ENCODE data around the gene LAMA3. TPM values are rescaled to one million over a fixed set of nuclear protein-coding genes. Genes with fewer than 3 reads are reported as not detected.
"Not testable (repeated sequence)": the region's sequence is repeated elsewhere in the genome, so short reads cannot be mapped to it uniquely, and the experiment has no call there.

Gene LAMA3
- polyA plus RNA-seq, 1 donor from 2014 or later = not detected

- H3K4me3 Mint-ChIP-seq = no peak overlapping the region
- peaks cover 14% of the 10 kb centered on the region for H3K27me3 Mint-ChIP-seq
- H3K27ac Mint-ChIP-seq = no peak overlapping the region
- H3K9me3 Mint-ChIP-seq = peaks cover 0 to 10% (median 4%) of the 10 kb centered on the region in 3 donors
- peaks cover 1% of the 10 kb centered on the region for H3K36me3 Mint-ChIP-seq
- peaks cover 0 to 4% (median 4%) of the 10 kb centered on the region in 3 donors for H3K4me1 Mint-ChIP-seq
Observed at GRCh38 chr18:23710068-23710527, 20.8 kb downstream of the LAMA3 start.

- no peak overlapping the region for H3K4me3 Mint-ChIP-seq
- no peak overlapping the region for H3K27ac Mint-ChIP-seq
- peaks cover 2 to 9% (median 7%) of the 10 kb centered on the region in 3 donors for H3K4me1 Mint-ChIP-seq
- peaks cover 14% of the 10 kb centered on the region for H3K27me3 Mint-ChIP-seq
- H3K9me3 Mint-ChIP-seq = peaks cover 0 to 10% (median 4%) of the 10 kb centered on the region in 3 donors
- peaks cover 1% of the 10 kb centered on the region for H3K36me3 Mint-ChIP-seq
Observed at GRCh38 chr18:23710946-23711345, 21.7 kb downstream of the LAMA3 start.

- no peak overlapping the region for H3K27ac Mint-ChIP-seq
- peaks cover 0 to 10% (median 4%) of the 10 kb centered on the region in 3 donors for H3K9me3 Mint-ChIP-seq
- H3K4me1 Mint-ChIP-seq = peaks cover 2 to 9% (median 7%) of the 10 kb centered on the region in 3 donors
- H3K36me3 Mint-ChIP-seq = peaks cover 1% of the 10 kb centered on the region
- peaks cover 14% of the 10 kb centered on the region for H3K27me3 Mint-ChIP-seq
- no peak overlapping the region for H3K4me3 Mint-ChIP-seq
Observed at GRCh38 chr18:23711426-23711825, 22.2 kb downstream of the LAMA3 start.

- no peak overlapping the region for H3K4me3 Mint-ChIP-seq
Observed at GRCh38 chr18:23712445-23712844, 23.2 kb downstream of the LAMA3 start.

GRCh38 chr18:23714576-23714975, 25.3 kb downstream of the LAMA3 start:
- no peaks in the 10 kb centered on the region for H3K9me3 Mint-ChIP-seq
- peaks cover 7% of the 10 kb centered on the region for H3K27me3 Mint-ChIP-seq
- H3K27ac Mint-ChIP-seq = no peak overlapping the region
- peaks cover 4 to 9% (median 7%) of the 10 kb centered on the region in 3 donors for H3K4me1 Mint-ChIP-seq
- H3K36me3 Mint-ChIP-seq = peaks cover 4% of the 10 kb centered on the region
- no peak overlapping the region for H3K4me3 Mint-ChIP-seq

More at GRCh38 chr18:23712445-23712844, 23.2 kb downstream of the LAMA3 start:
- H3K36me3 Mint-ChIP-seq = peaks cover 3% of the 10 kb centered on the region
- no peak overlapping the region for H3K27ac Mint-ChIP-seq
- peaks cover 4 to 9% (median 7%) of the 10 kb centered on the region in 3 donors for H3K4me1 Mint-ChIP-seq
- peaks cover 0 to 5% (median 4%) of the 10 kb centered on the region in 3 donors for H3K9me3 Mint-ChIP-seq
- H3K27me3 Mint-ChIP-seq = peaks cover 13% of the 10 kb centered on the region

GRCh38 chr18:23716079-23716478, 26.8 kb downstream of the LAMA3 start:
- not testable (repeated sequence) for H3K27ac Mint-ChIP-seq, H3K36me3 Mint-ChIP-seq, H3K4me1 Mint-ChIP-seq, H3K27me3 Mint-ChIP-seq, H3K9me3 Mint-ChIP-seq
- peak overlapping the region in 1 of 4 donors; percentile 34 for H3K4me3 Mint-ChIP-seq

- peaks cover 6% of the 10 kb centered on the region for H3K27me3 Mint-ChIP-seq
- peaks cover 4% of the 10 kb centered on the region for H3K36me3 Mint-ChIP-seq
- H3K4me1 Mint-ChIP-seq = peaks cover 4 to 9% (median 7%) of the 10 kb centered on the region in 3 donors
- no peak overlapping the region for H3K4me3 Mint-ChIP-seq
- peaks cover 0 to 1% (median 0%) of the 10 kb centered on the region in 3 donors for H3K9me3 Mint-ChIP-seq
- no peak overlapping the region for H3K27ac Mint-ChIP-seq
Observed at GRCh38 chr18:23716516-23716915, 27.3 kb downstream of the LAMA3 start.

GRCh38 chr18:23716966-23717365, 27.7 kb downstream of the LAMA3 start:
- Mint-ChIP-seq H3K27ac (no peak overlapping the region), H3K4me3 (no peak overlapping the region), H3K27me3 (peaks cover 3% of the 10 kb centered on the region), H3K4me1 (peaks cover 4 to 9% (median 7%) of the 10 kb centered on the region in 3 donors), H3K36me3 (peaks cover 4% of the 10 kb centered on the region), H3K9me3 (peaks cover 0 to 1% (median 0%) of the 10 kb centered on the region in 3 donors)

GRCh38 chr18:23718243-23718720, 29.0 kb downstream of the LAMA3 start:
- no peak overlapping the region for H3K4me3 Mint-ChIP-seq
- no peak overlapping the region for H3K27ac Mint-ChIP-seq
- peaks cover 0 to 1% (median 0%) of the 10 kb centered on the region in 3 donors for H3K9me3 Mint-ChIP-seq
- peaks cover 3 to 9% (median 4%) of the 10 kb centered on the region in 3 donors for H3K4me1 Mint-ChIP-seq
- H3K27me3 Mint-ChIP-seq = peaks cover 3% of the 10 kb centered on the region
- peaks cover 4% of the 10 kb centered on the region for H3K36me3 Mint-ChIP-seq

- H3K4me1 Mint-ChIP-seq = peaks cover 3 to 9% (median 4%) of the 10 kb centered on the region in 3 donors
- H3K36me3 Mint-ChIP-seq = peaks cover 4% of the 10 kb centered on the region
- no peak overlapping the region for H3K27ac Mint-ChIP-seq
- no peak overlapping the region for H3K4me3 Mint-ChIP-seq
- peaks cover 6% of the 10 kb centered on the region for H3K27me3 Mint-ChIP-seq
- peaks cover 0 to 1% (median 0%) of the 10 kb centered on the region in 3 donors for H3K9me3 Mint-ChIP-seq
Observed at GRCh38 chr18:23718731-23719130, 29.5 kb downstream of the LAMA3 start.

GRCh38 chr18:23719634-23720201, 30.5 kb downstream of the LAMA3 start:
- no peak overlapping the region for H3K4me3 Mint-ChIP-seq
- peaks cover 0 to 1% (median 0%) of the 10 kb centered on the region in 3 donors for H3K9me3 Mint-ChIP-seq
- H3K27ac Mint-ChIP-seq = no peak overlapping the region
- H3K4me1 Mint-ChIP-seq = peaks cover 3 to 8% (median 4%) of the 10 kb centered on the region in 3 donors
- H3K27me3 Mint-ChIP-seq = peaks cover 6% of the 10 kb centered on the region
- peaks cover 3% of the 10 kb centered on the region for H3K36me3 Mint-ChIP-seq

- peaks cover 12% of the 10 kb centered on the region for H3K27me3 Mint-ChIP-seq
- H3K4me3 Mint-ChIP-seq = no peak overlapping the region
- no peak overlapping the region for H3K27ac Mint-ChIP-seq
- H3K4me1 Mint-ChIP-seq = peaks cover 0 to 2% (median 0%) of the 10 kb centered on the region in 3 donors
- peaks cover 3% of the 10 kb centered on the region for H3K36me3 Mint-ChIP-seq
- peaks cover 0 to 1% (median 0%) of the 10 kb centered on the region in 3 donors for H3K9me3 Mint-ChIP-seq
Observed at GRCh38 chr18:23721696-23722480, 32.6 kb downstream of the LAMA3 start.

- peaks cover 2% of the 10 kb centered on the region for H3K36me3 Mint-ChIP-seq
- peaks cover 12% of the 10 kb centered on the region for H3K27me3 Mint-ChIP-seq
- H3K27ac Mint-ChIP-seq = no peak overlapping the region
- no peak overlapping the region for H3K4me3 Mint-ChIP-seq
- H3K4me1 Mint-ChIP-seq = no peaks in the 10 kb centered on the region
- H3K9me3 Mint-ChIP-seq = peaks cover 0 to 1% (median 0%) of the 10 kb centered on the region in 3 donors
Observed at GRCh38 chr18:23722646-23723045, 33.4 kb downstream of the LAMA3 start.

GRCh38 chr18:23723121-23723520, 33.9 kb downstream of the LAMA3 start:
- peaks cover 2% of the 10 kb centered on the region for H3K36me3 Mint-ChIP-seq
- H3K27me3 Mint-ChIP-seq = peaks cover 12% of the 10 kb centered on the region
- H3K4me3 Mint-ChIP-seq = no peak overlapping the region
- peaks cover 0 to 1% (median 0%) of the 10 kb centered on the region in 3 donors for H3K9me3 Mint-ChIP-seq
- no peak overlapping the region for H3K27ac Mint-ChIP-seq
- no peaks in the 10 kb centered on the region for H3K4me1 Mint-ChIP-seq

- H3K4me1 Mint-ChIP-seq = no peaks in the 10 kb centered on the region
- no peaks in the 10 kb centered on the region for H3K36me3 Mint-ChIP-seq
- H3K27ac Mint-ChIP-seq = no peak overlapping the region
- peak overlapping the region in 1 of 4 donors; percentile 0 for H3K4me3 Mint-ChIP-seq
- H3K27me3 Mint-ChIP-seq = peaks cover 11% of the 10 kb centered on the region
- H3K9me3 Mint-ChIP-seq = peaks cover 0 to 1% (median 0%) of the 10 kb centered on the region in 3 donors
Observed at GRCh38 chr18:23724681-23725080, 35.4 kb downstream of the LAMA3 start.
